Heart left ventricle (tissue), 13 donors: ENCODE data around the gene OR1S2.

ENCODE experiments used
- POLR2A ChIP-seq, 2 donors: fragments of 450-650 bp; IDR thresholded peaks; one replicate each; pipeline ENCODE4 v1.6.1; 2017; ENCODE audit warnings: antibody characterized with exemption in 2 of 2, mild to moderate bottlenecking in 2 of 2, moderate library complexity in 2 of 2
- TF ChIP-seq, protein P1 (sequence below), 12 donors: fragments of 200-600 bp; sonication (generic) in 4 of 12; IDR thresholded peaks; one replicate each; pipeline versions ENCODE4 v1.5.0 to v1.8.0; 2018 to 2022; ENCODE audit warnings: antibody characterized with exemption in 12 of 12, mild to moderate bottlenecking in 5 of 12
- donor health status: ischemic (EF 13 %, LVEDD 7.1; RV severe dilation, severe dysfunction).
- donor health status: DM: no; HTN: yes; CAD: no.
- donor health status: DM: no; HTN: no; CAD: no.
- donor health status: ischemic (EF 25% LVEDD 6.9; RV normal size, moderate dysfunction).
- donor health status: ischemic (EF 25% LVEDD 5.7; RV mildly dilated, moderate dysfunction).
- donor health status: ischemic (EF 35%, LVEDD 5.7; RV mildly dilated, moderate dysfunction).
- donor health status: nonischemic (EF 11% LVEDD 7.7; RV severe dilation, severe dysfunction).
- donor health status: DM: yes; HTN: yes; CAD: no.
- donor health status: PGD.
- donor health status: ischemic (EF 29% LVEDD 5.4; RV normal size, mild dysfunction).
- donor health status: nonischemic (EF 23%, LVEDD 6.1; RV moderate dilation, normal function).

DNA sequence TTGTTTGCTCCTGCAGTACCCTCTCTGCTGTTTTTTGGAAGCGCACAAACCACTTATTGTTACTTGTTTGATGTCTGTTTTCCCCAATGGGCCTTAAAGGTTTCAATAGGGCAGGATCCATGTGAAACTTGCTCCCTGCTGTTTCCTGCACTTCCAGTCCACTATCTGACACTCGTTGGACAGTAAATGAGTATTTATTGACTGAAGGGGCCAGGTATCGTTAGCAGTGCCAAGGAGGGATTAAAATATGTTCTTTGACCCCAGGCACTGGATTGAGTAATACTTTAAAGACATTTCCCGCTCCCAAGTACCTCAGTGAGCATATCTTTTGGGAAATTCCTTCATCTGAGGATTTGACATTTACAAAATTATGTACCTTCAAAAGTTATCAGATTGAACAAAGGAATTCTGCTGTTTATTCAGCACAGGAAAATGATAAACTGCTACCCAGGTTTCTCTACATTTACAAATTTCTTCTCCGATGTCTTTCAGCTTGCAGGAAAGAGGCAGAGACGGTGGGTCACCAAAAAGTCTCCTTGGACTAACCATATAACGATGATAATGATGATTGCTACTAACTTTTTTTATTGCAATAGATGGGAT, 38.3 kb downstream of the OR1S2 start:
- TF ChIP-seq, protein P1, sequence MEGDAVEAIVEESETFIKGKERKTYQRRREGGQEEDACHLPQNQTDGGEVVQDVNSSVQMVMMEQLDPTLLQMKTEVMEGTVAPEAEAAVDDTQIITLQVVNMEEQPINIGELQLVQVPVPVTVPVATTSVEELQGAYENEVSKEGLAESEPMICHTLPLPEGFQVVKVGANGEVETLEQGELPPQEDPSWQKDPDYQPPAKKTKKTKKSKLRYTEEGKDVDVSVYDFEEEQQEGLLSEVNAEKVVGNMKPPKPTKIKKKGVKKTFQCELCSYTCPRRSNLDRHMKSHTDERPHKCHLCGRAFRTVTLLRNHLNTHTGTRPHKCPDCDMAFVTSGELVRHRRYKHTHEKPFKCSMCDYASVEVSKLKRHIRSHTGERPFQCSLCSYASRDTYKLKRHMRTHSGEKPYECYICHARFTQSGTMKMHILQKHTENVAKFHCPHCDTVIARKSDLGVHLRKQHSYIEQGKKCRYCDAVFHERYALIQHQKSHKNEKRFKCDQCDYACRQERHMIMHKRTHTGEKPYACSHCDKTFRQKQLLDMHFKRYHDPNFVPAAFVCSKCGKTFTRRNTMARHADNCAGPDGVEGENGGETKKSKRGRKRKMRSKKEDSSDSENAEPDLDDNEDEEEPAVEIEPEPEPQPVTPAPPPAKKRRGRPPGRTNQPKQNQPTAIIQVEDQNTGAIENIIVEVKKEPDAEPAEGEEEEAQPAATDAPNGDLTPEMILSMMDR (IDR thresholded peaks at IDR 0.05), result no peak
- TF ChIP-seq POLR2A (IDR thresholded peaks at IDR 0.05), result no peak
